GM18511 (cell line): ENCODE measurements around the gene C12orf43.
A peak's percentile ranks its signal among the peaks of the same experiment; 100 is the strongest.

Experiments
- ATAC-seq: cut with Tn5 transposase; IDR thresholded peaks from one replicate; pipeline ENCODE4 v1.9.1; 2021; ENCODE audit warnings: mild to moderate bottlenecking, moderate library complexity; ENCODE audit not compliant: unreplicated experiment

The C12orf43 gene

DNA sequence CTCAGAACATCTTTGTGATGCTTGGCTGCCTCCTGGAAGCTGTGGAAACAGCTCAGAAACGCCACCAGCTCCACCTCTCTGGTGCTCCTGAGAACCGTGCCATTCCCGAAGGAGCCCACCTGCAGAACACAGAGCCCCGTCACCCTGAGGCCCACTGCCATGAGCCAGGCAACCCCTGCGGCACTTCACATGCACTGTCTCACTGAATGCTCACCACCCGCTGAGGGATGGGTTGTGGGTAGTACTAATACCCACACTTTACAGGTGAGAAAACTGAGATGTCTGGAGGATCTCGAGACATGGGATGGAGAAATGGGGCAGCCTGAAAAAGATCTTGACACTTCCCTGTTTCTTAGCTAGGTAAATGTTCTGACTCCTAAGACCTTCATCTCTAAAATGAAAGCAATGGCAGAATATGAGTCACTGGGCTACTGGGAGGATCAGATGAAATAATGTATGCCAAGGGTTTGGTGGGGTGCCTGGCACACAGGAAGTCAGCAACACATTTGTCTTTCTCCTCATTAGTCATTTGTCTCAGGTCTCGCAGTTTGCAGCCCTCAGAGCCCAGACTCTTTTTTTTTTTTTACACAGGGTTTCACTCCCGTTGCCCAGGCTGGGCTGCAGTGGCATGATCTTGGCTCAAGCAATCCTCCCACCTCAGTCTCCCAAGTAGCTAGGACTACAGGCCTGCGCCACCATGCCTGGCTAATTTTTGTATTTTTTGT, 17.5 kb upstream of the C12orf43 start:
- ATAC-seq, result peak; percentile 62

DNA sequence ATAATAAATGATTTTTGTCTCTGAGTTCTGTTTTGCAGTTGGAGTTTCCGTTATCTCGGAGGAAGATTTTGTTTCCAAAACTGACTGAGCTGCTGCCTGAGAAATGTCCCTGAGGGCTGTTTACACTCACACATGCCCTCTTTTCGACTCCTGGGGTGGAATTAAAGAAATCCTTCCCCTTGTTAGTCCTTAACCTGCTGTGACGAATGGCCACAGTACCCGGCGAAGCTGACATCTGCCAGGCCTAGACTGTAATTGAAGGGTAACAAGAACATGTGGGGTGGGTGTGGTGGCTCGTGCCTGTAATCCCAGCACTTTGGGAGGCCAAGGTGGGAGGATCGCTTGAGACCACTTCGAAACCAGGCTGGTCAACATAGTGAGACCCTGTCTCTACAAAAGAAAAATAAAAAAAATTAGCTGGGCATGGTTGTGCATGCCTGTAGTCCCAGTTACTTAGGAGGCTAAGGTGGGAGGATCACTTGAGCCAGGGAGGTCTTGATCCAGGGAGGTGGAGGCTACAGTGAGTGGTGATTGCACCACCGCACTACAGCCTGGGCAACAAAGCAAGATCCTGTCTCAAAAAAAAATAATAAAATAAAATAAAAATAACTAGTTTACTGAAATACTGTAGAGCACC, 14.4 kb upstream of the C12orf43 start:
- ATAC-seq, result no peak

DNA sequence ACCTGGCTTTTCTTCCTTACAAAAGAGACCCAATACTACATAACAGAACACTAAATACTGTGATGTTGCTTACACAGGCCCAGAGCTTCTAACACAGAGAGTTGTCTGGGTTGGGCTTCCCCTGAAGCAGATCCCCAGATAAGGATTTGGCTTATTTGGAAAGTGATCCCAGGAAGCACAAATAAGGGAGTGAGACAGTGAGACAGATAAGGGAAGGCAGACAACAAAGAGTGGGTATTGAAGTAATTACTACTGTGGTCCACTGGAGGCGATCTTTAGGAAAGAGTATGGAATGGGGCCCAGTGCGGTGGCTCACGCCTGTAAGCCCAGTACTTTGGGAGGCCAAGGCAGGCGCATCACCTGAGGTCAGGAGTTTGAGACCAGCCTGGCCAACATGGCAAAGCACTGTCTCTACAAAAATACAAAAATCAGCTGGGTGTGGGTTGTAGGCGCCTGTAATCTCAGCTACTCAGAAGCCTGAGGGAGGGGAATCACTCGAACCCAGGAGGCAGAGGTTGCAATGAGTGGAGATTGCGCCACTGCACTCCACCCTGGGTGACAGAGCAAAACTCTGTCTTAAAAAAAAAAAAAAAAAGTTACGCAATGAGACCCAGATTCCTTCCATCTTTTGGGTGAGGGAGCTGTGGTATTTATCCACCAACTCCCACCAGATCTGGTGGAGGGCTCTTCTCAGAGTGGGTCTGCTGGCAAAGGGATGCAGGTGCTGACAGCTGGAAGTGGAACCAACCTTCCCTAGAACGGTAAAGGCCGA, 10.2 kb upstream of the C12orf43 start:
- no peak for ATAC-seq

DNA sequence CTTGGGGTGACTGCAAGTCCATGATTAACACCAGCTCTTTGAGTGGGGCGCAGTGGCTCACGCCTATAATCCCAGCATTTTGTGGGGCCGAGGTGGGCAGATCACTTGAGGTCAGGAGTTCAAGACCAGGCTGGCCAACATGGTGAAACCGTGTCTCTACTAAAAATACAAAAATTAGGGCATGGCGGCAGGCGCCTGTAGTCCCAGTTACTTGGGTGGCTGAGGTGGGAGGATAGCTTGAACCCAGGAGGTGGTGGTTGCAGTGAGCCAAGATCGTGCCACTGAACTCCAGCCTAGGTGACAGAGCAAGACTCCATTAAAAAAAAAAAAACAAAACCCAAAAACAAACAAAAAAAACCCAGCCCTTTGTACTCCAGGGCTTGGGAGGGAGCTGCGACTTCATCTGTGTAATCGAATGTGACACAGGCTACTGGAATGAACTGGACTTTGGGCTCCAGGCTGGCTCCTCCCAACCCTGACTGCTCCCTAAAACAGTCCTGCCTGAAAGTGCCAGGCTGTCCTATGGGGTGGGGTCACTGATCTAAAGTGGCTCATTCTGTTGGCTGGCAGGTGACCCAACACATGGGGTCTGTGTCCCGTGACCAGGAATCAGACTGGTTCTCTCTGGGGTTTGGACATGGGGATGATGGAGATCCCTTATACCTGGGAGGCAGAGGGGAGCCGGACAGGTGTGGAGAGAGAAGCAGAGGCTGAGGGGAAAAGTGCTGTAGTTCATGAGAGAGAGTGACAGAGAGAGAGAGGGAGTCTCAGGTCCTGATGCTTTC, 9.3 kb upstream of the C12orf43 start:
- no peak for ATAC-seq

DNA sequence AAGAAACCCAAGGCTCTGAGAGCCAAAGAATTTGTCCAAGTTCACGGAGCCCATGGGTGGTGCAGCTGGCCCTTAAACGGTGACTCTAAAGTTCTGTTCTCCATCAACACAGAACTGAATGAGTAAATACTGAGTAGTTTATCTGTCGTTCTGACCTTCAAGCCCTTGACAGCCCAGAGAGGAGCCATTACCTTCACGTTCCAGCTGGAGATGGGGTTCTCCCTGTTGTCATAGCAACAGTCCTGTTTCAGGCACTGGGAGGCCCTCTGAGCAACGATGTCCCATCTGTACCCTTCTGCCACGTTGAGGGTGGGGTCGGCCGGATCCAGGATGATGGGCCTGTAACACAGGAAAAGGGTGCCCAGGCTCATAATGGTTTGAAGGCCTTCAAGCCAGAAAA, 7.5 kb upstream of the C12orf43 start:
- no peak for ATAC-seq

DNA sequence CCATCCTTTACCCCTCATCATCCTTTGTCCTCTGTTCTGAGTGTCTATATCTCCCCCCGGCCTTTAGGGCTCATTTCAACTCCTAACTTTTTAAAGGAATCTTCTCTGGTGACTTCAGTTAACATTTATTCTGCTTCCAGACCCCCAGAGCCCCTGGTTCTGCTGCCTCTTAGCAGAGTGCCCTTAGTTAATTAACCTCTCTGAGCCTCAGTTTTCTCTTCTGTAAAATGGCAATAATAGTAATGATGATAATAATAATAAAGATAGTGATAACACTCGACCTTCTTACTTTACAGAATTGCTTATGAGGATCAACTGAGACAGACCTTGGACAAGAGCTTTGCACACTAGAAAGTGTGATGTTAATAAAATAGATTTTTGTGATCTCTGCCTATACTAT, 6.4 kb upstream of the C12orf43 start:
- ATAC-seq, result no peak

DNA sequence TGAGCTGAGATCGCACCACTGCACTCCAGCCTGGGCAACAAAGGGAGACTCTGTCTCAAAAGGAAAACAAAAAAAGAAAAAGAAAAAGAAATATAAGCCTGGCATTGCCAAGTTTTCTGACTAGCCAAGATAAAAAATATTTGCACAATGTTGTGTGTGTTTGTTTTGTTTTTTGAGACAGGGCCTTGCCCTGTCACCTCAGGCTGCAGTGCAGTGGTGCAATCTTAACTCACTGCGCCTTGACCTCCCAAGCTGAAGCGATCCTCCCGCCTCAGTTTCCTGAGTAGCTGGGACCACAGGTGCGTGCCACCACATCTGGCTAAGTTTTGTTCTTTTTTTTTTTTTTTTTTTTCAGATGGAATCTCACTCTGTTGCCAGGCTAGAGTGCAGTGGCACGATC, 5.5 kb upstream of the C12orf43 start:
- ATAC-seq, result no peak

DNA sequence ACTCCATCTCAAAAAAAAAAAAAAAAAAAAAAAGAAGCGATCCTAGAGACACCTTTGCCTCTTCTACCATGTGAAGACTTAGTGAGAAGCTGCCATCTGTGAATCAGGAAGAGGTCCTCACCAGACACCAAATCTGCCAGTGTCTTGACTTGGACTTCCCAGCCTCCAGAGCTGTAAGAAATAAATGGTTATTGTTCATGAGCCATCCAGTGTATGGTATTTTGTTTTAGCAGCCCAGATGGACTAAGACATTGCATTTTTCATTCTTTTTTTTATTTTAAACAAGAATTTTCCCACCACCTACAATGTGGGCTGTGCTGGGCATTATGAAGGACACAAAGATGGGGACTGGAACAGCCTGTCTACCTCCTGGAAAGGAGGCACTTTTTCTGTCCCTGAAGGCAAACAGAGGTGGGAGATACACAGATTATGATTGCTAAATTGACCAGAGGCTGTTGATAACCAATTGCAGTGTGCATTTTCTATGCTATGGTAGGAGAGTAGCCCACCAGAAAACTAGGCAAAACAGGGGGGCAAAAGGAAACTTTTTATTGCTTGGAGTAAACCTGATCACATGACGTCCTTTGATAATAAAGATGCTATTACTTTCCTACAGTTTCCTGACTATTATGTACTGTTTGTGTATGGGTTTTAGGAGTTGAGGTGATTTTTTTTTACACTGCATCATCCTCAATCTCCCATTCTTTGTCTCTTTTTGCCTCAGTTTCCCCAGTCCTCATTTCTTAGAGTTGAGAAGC, 2.8 kb upstream of the C12orf43 start:
- no peak for ATAC-seq

DNA sequence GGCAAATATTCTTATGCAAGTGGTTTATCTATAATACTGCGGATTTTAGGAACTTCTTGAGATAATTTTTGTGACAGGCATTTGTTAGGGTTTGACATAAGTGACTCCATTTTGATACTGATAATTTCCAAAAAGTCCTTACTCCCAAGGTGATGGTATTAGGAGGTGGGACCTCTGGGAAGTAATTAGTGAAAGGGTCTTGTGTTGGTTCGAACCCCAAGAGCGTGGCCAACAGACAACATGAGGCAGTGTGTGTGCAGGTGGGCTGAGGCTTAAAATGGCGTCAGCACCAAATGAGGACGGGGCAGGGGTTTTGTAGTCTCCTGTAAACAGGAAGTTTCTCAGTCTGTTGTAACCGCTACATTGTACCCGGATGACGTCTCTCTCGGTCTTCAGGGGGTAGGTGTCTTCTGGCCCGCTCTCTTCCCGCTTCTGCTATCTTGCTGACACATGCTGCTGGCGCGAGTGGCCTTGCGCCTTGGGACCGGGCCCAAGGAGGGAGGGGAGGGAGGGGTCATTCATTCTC, 1.7 kb upstream of the C12orf43 start:
- ATAC-seq, result no peak

DNA sequence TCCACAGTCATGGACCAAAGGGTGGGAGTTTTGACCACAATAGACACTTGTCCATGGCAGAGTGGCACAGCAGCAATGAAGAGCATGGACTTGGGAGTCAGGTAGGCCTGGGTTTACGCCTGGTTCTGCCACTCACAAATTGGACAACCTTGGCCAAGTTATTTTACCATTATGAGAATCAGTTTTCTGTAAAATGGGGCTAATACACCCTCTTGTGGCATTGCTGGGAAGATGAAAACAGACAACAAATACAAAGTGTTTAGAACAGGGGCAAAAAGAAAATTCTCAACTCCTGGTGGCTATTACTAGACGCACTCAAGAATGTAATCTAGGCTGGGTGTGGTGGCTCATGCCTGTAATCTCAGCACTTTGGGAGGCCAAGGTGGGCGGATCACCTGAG, 2.6 kb downstream of the C12orf43 start:
- no peak for ATAC-seq

DNA sequence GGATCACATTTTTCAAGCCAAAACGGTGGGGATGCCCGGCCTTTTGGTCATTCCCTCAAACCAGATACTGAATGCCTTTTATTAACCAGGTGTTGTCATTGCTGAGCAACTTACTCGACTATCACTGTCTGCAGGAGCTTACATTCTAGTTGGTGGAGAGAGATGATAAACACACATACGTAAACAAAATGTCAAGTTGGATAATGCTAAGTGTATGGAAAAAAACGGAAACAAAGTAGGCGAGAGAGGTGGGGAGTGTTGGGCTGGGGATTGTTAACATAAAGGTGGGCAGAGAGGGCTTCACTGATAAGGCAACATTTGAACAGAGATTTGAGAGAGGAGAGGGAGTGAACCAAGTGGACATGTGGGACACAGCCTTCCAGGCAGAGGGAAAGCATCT, 4.5 kb downstream of the C12orf43 start:
- no peak for ATAC-seq

DNA sequence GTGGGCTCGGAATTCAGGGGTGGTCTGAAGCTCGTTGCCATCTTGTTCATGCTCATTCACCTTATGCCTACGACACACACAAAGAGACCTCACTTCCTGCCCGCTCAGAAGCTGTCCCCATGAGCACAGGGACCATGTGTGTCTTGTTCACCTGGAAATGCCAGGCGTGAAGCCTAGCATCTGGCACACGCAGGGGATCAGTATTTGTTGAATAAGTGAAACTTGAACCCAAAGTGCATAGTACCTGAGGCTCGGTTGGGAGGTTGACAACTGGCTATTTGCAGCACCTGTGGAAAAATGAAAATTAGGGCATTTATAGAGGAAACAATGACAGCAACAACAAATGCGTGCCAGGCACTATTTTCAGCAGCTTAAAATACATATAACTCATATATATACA, 5.4 kb downstream of the C12orf43 start:
- no peak for ATAC-seq

DNA sequence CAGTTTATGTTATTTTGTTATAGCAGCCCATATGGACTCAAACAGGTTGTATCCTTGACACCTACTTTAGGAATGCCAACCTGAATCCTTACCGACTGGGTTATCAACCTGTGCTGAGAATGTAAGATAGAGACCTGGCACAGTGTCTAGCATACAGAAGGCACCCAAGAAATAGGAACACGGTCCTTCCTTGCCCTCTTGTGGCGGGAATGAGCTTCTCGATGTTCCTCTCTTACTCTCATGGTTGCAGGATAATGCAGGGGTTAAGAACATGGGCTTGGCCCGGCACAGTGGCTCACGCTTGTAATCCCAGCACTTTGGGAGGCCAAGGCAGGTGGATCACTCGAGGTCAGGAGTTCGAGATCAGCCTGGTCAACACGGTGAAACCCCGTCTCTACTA, 6.5 kb downstream of the C12orf43 start:
- ATAC-seq, result no peak

DNA sequence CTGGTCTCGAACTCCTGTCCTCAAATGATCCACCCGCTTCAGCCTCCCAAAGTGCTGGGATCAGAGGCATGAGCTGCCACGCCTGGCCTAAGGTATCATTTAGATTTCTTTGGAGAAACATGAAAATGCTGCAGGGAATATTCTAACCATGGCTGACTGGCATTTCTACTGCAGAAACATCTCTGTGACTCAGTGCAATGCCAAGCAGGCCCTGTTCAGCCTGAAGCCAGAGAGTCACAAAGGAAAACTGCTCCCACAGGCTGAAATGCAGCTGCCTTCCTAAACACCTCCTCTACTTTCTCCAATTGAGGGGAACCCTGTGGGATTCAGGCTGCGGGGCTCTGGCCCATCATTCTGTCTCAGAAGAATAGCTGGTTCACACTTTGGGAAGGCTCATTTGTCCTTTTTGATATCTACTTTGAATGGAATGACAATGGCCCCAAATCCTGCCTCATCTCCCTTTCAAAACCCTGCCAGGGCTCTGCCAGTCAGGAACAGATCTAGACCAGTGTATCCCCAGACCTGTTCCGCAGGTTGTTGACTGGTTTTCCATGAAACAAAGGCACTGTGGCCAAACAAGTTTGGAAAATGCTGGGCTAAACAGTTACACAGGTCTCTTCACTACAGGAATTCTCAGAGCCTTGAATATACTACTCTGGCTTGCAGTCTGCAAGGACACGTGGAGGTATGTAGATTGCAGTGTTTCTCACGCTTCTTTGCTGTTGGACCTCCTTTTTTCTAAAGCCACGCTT, 7.8 kb downstream of the C12orf43 start:
- ATAC-seq, result no peak

DNA sequence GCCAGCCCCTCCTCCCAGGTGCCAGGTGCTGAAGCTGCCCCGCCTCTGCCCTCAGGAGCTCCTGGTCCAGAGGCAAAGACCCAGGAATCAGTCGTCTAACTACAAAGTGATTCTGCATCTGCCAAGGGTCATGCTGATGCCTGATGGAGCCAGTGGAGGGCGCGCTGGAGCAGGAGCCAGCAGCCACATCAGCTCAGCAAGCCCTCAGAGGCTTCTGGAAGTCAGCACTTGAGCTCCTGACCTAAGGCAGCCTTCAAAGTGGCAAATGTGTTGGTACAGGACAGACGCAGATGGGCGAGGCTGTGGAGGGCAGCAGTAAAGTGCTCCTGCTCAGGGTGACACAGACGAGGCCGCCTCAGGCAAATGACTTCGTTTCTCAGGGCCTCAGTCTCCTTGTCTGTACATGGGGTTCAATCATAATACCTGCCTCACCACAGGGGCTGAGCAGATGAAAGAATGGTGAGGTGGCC, 10.9 kb downstream of the C12orf43 start:
- ATAC-seq, result no peak

DNA sequence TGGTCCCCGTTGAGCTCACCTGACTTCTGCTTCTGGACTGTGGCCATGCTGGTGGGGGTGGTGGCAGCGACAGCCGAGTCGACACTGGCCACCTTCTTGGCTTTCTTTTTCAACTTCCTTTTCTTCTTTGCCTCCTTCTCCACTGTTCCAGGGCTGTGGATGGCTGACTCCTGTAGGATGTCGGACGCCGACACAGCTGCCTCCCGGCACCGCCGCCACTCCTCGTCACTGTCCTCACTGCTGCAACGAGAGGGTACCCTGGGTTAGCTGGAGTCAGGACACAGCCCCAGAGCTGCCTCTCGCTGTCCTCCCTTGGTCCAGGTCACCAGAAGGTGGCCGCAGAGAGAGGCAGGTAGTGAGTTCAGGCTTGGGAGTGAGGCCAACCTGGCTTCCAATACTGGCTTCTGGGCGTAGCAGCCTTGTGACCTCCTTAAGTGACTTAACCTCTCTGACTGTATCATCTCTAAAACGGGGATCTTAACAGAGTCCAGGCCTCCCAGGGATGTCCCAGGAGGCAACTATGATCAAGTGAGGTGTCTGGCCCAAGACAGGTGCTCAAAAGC, 12.0 kb downstream of the C12orf43 start:
- ATAC-seq, result no peak

DNA sequence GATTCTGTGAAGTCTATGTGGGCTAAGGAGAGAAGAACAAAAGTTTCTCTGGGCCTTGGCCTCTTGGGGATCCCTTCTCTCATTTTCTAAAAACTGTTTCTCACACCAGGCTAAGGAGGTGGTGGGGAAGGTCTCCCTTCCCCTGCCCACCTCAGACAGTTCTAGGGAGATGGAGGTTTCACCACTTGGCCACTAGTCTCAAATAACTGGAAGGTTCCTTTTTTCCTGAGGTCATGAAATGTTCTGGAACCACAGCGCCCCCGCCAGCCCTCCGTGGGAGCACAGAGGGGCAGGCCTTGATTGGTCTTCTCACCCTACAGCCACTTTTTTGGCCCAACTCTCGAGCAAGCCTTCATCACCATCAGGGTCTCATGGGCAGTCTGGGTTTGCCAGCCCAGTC, 12.6 kb downstream of the C12orf43 start:
- ATAC-seq, result no peak

DNA sequence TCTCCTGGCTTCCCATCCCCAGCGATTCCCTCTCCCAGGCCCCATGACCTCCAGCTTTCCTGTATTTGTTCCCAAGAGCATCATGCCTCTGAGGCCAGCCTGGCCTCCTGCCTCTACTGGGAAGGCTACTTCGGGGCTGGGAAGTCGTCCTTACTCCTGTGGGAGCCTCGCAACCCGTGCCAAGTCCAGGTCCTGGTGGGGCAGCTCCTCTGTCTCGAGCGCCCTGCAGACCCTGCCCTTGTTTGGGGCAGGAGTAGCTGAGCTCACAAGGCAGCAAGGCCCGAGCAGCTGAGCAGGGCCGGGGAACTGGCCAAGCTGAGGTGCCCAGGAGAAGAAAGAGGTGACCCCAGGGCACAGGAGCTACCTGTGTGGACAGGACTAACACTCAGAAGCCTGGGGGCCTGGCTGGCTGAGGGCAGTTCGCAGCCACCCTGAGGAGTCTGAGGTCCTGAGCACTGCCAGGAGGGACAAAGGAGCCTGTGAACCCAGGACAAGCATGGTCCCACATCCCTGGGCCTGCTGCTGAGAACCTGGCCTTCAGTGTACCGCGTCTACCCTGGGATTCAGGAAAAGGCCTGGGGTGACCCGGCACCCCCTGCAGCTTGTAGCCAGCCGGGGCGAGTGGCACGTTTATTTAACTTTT, 14.3 kb downstream of the C12orf43 start:
- no peak for ATAC-seq

DNA sequence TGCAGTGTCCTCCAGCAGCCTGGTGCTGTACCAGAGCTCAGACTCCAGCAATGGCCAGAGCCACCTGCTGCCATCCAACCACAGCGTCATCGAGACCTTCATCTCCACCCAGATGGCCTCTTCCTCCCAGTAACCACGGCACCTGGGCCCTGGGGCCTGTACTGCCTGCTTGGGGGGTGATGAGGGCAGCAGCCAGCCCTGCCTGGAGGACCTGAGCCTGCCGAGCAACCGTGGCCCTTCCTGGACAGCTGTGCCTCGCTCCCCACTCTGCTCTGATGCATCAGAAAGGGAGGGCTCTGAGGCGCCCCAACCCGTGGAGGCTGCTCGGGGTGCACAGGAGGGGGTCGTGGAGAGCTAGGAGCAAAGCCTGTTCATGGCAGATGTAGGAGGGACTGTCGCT, 15.2 kb downstream of the C12orf43 start:
- ATAC-seq, result no peak
